Mammary epithelial cell (primary cell): ENCODE results near the gene NISCH.

Experiments
- EZH2 ChIP-seq: IDR thresholded peaks from 2 replicates; pipeline ENCODE4 v1.6.1; 2012; ENCODE audit warnings: low read length, inconsistent platforms, borderline replicate concordance
- TF ChIP-seq, protein P1 (sequence below), 2 donors: IDR thresholded peaks in 1 of 2; conservative IDR thresholded peaks in 1 of 2; 2 replicates each; pipeline ENCODE4 v1.5.1; 2011 to 2012; ENCODE audit warnings: inconsistent platforms in 2 of 2, low read length in 2 of 2, mild to moderate bottlenecking in 2 of 2, control low read depth in 1 of 2, low read depth in 1 of 2; ENCODE audit not compliant: insufficient read depth in 1 of 2; ENCODE audit errors: extremely low read depth in 1 of 2

DNA sequence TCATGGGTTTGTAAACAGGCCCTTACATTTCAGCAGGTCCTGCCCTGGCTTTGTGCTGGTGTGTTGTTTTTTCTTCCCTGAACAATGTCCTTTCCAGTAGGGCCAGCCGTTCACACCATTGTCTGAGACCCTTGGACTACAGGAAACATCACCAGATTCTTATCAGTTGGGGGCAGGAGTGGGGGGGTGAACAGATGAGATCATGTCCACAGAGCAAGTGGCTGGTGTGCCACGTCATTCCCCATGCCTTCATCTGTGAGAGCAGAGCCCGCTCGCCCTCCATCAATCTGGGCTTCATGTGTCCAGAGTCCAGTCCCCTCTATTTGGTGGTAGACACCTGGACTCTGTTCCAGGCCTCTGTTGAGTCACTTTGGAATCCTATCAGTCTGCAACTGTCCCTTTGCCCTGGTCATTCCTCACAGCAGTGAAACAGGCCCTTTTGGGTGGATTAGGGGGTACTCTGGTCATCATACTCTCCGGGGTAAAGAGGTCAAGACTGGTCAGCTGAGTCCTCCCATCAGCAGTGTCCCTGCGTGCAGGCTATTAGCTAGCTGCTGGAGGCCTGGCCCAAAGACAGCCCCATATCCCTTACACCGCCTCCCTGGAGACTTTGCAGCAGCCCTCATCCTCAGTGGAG, 25.5 kb upstream of the NISCH start:
- TF ChIP-seq, protein P1, sequence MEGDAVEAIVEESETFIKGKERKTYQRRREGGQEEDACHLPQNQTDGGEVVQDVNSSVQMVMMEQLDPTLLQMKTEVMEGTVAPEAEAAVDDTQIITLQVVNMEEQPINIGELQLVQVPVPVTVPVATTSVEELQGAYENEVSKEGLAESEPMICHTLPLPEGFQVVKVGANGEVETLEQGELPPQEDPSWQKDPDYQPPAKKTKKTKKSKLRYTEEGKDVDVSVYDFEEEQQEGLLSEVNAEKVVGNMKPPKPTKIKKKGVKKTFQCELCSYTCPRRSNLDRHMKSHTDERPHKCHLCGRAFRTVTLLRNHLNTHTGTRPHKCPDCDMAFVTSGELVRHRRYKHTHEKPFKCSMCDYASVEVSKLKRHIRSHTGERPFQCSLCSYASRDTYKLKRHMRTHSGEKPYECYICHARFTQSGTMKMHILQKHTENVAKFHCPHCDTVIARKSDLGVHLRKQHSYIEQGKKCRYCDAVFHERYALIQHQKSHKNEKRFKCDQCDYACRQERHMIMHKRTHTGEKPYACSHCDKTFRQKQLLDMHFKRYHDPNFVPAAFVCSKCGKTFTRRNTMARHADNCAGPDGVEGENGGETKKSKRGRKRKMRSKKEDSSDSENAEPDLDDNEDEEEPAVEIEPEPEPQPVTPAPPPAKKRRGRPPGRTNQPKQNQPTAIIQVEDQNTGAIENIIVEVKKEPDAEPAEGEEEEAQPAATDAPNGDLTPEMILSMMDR (conservative IDR thresholded peaks at IDR 0.05 in 1 of 2, IDR thresholded peaks at IDR 0.05 in 1 of 2; ENCODE audit: extremely low read depth in 1 of 2, insufficient read depth in 1 of 2, low read depth in 1 of 2, low read length in 2 of 2), result no peak
- TF ChIP-seq EZH2, result no peak
